Sigmoid colon (tissue), 4 donors: ENCODE results near the gene DPF3.

Experiments used
- CTCF ChIP-seq, 4 experiments: fragments of 450-650 bp in 3 of 4; fragments of 200-600 bp in 1 of 4; IDR thresholded peaks; one replicate each; pipeline ENCODE4 v1.5.1; 2016 to 2019; ENCODE audit warnings: antibody characterized with exemption in 4 of 4, mild to moderate bottlenecking in 3 of 4, moderate library complexity in 2 of 4
- POLR2A ChIP-seq, 2 donors: fragments of 450-650 bp; IDR thresholded peaks; one replicate each; pipeline ENCODE4 v1.6.1; 2016; ENCODE audit warnings: antibody characterized with exemption in 2 of 2, mild to moderate bottlenecking in 2 of 2, moderate library complexity in 2 of 2
- POLR2AphosphoS5 ChIP-seq, 4 donors: sonication (generic); formaldehyde crosslinking; IDR thresholded peaks; one replicate each; pipeline ENCODE4 v1.6.1; 2017; ENCODE audit warnings: antibody characterized with exemption in 4 of 4

- TF ChIP-seq POLR2AphosphoS5 (IDR thresholded peaks at IDR 0.05) (no peak), CTCF (IDR thresholded peaks at IDR 0.05) (no peak), POLR2A (IDR thresholded peaks at IDR 0.05) (no peak)
Measured at GRCh38 chr14:72751276-72752033, 142.4 kb downstream of the DPF3 start.
